IMR-90 (cell line): ENCODE measurements around the gene CCDC138. TPM values are rescaled to one million over a fixed set of nuclear protein-coding genes. Genes with fewer than 3 reads are reported as not detected.

ENCODE experiments used
- ATAC-seq: fragments of 200-7000 bp; cut with Tn5 transposase; 2 replicates; pipeline ENCODE4 v1.9.1; 2020; ENCODE audit warnings: low read depth, mild to moderate bottlenecking, moderate library complexity
- BruUV-seq: library from RNA; stranded (reverse); fragments of 400-500 nt; replicated peaks from 2 replicates; lab custom pipeline; 2021; lab: Mats Ljungman, UMichigan
- CTCF ChIA-PET: fragments of 300-600 bp; formaldehyde crosslinking; extraction: SDS; loops from one replicate; lab custom pipeline; 2021; ENCODE audit warnings: antibody characterized with exemption; lab: Yijun Ruan, JAX
- POLR2A ChIA-PET: fragments of 300-600 bp; sonication (Branson Sonifier 250); formaldehyde crosslinking; loops from one replicate; lab custom pipeline; 2022; ENCODE audit warnings: antibody characterized with exemption; ENCODE audit not compliant: unreplicated experiment; lab: Charles Lee
- DNase-seq: peaks from one replicate; pipeline ENCODE4 v3.0.0; 2013
- H2AFZ ChIP-seq: replicated peaks from 2 replicates; pipeline ENCODE3; 2013; ENCODE audit warnings: low read length, mild to moderate bottlenecking; ENCODE audit not compliant: poor library complexity
- H2AK5ac ChIP-seq: 2 replicates; pipeline ENCODE4 v1.6.1; 2013; ENCODE audit warnings: low read depth, low read length, inconsistent platforms
- H2AK9ac ChIP-seq: replicated peaks from 2 replicates; pipeline ENCODE3; 2013; ENCODE audit warnings: mild to moderate bottlenecking, low read depth, low read length, moderate library complexity; ENCODE audit not compliant: poor library complexity
- H2BK120ac ChIP-seq: 2 replicates; pipeline ENCODE4 v1.6.1; 2013; ENCODE audit warnings: low read depth, low read length, inconsistent platforms
- H2BK15ac ChIP-seq: 3 replicates; pipeline ENCODE4 v1.6.1; 2013; ENCODE audit warnings: low read depth, low read length, inconsistent platforms
- H2BK20ac ChIP-seq: 2 replicates; pipeline ENCODE4 v1.6.1; 2013; ENCODE audit warnings: low read depth, mild to moderate bottlenecking, inconsistent platforms, low read length, moderate library complexity
- H2BK5ac ChIP-seq: 2 replicates; pipeline ENCODE4 v1.6.1; 2013; ENCODE audit warnings: mild to moderate bottlenecking, low read depth, low read length, inconsistent platforms; ENCODE audit not compliant: poor library complexity, severe bottlenecking
- H3K14ac ChIP-seq: replicated peaks from 2 replicates; pipeline ENCODE4 v1.6.1; 2013; ENCODE audit warnings: low read depth, low read length, inconsistent platforms
- H3K18ac ChIP-seq: 2 replicates; pipeline ENCODE4 v1.6.1; 2013; ENCODE audit warnings: low read depth, low read length, control low read depth
- H3K23ac ChIP-seq: 2 replicates; pipeline ENCODE4 v1.6.1; 2013; ENCODE audit warnings: low read depth, low read length, inconsistent platforms
- H3K27ac ChIP-seq: 2 replicates; pipeline ENCODE4 v1.5.1; 2013; ENCODE audit warnings: mild to moderate bottlenecking, control low read depth, low read length; ENCODE audit not compliant: insufficient read depth
- H3K27me3 ChIP-seq: 2 replicates; pipeline ENCODE4 v1.6.1; 2013; ENCODE audit warnings: low read length; ENCODE audit not compliant: control insufficient read depth, insufficient read depth
- H3K36me3 ChIP-seq: 2 replicates; pipeline ENCODE4 v1.6.1; 2013; ENCODE audit warnings: low read length, mixed read lengths; ENCODE audit not compliant: control insufficient read depth, insufficient read depth
- H3K4ac ChIP-seq: 2 replicates; pipeline ENCODE4 v1.6.1; 2013; ENCODE audit warnings: low read depth, low read length, inconsistent platforms
- H3K4me1 ChIP-seq: 2 replicates; pipeline ENCODE4 v1.6.1; 2013; ENCODE audit warnings: low read length, mixed read lengths; ENCODE audit not compliant: control insufficient read depth, insufficient read depth
- H3K4me2 ChIP-seq: 2 replicates; pipeline ENCODE4 v1.6.1; 2013; ENCODE audit warnings: low read depth, mild to moderate bottlenecking, control low read depth, low read length, moderate library complexity
- H3K4me3 ChIP-seq: 2 replicates; pipeline ENCODE4 v1.5.1; 2013; ENCODE audit warnings: low read depth, mild to moderate bottlenecking, control low read depth, low read length, moderate library complexity; ENCODE audit not compliant: insufficient read depth
- H3K56ac ChIP-seq: 2 replicates; pipeline ENCODE4 v1.6.1; 2013; ENCODE audit warnings: low read length, inconsistent platforms; ENCODE audit not compliant: insufficient read depth; ENCODE audit errors: extremely low read depth
- H3K79me1 ChIP-seq, 2 experiments: 2 replicates each; pipeline ENCODE4 v1.6.1; 2013; ENCODE audit warnings: low read length in 2 of 2, inconsistent platforms in 1 of 2, low read depth in 1 of 2
- H3K9ac ChIP-seq: 2 replicates; pipeline ENCODE4 v1.6.1; 2013; ENCODE audit warnings: low read depth, low read length, control low read depth
- H3K9me1 ChIP-seq: 2 replicates; pipeline ENCODE4 v1.6.1; 2013; ENCODE audit warnings: low read length, inconsistent platforms; ENCODE audit not compliant: insufficient read depth
- H3K9me3 ChIP-seq: 2 replicates; pipeline ENCODE4 v1.6.1; 2013; ENCODE audit warnings: low read length; ENCODE audit not compliant: control insufficient read depth, insufficient read depth
- H4K20me1 ChIP-seq: 2 replicates; pipeline ENCODE4 v1.6.1; 2013; ENCODE audit warnings: low read length, inconsistent platforms; ENCODE audit not compliant: insufficient read depth
- H4K5ac ChIP-seq: 2 replicates; pipeline ENCODE4 v1.6.1; 2013; ENCODE audit warnings: mild to moderate bottlenecking, low read depth, low read length, control low read depth
- H4K8ac ChIP-seq, 2 experiments: 2 replicates each; pipeline ENCODE4 v1.6.1; 2013; ENCODE audit warnings: low read depth in 2 of 2, low read length in 2 of 2, control low read depth in 1 of 2, inconsistent platforms in 1 of 2
- H4K91ac ChIP-seq: 2 replicates; pipeline ENCODE4 v1.6.1; 2013; ENCODE audit warnings: low read depth, low read length, inconsistent platforms; ENCODE audit not compliant: insufficient read depth
- BHLHE40 ChIP-seq: fragments of 150-350 bp; IDR thresholded peaks from 2 replicates; pipeline ENCODE4 v1.6.1; 2016; ENCODE audit warnings: mild to moderate bottlenecking, low read depth, low read length
- CEBPB ChIP-seq: IDR thresholded peaks from 2 replicates; pipeline ENCODE4 v1.6.1; 2012; ENCODE audit warnings: low read depth, low read length, improper control_type of control experiment
- CHD1 ChIP-seq: IDR thresholded peaks from 2 replicates; pipeline ENCODE4 v1.6.1; 2012; ENCODE audit warnings: low read depth, low read length, improper control_type of control experiment
- CTCF ChIP-seq: conservative IDR thresholded peaks from 2 replicates; pipeline ENCODE4 v1.5.1; 2012; ENCODE audit warnings: mild to moderate bottlenecking, low read depth, low read length, improper control_type of control experiment
- ELK1 ChIP-seq: fragments of 150-350 bp; IDR thresholded peaks from 2 replicates; pipeline ENCODE4 v1.6.1; 2016; ENCODE audit warnings: low read depth, mild to moderate bottlenecking, low read length, moderate library complexity, borderline replicate concordance
- FOS ChIP-seq: fragments of 150-350 bp; IDR thresholded peaks from 2 replicates; pipeline ENCODE4 v1.6.1; 2016; ENCODE audit warnings: low read depth, low read length
- MAFK ChIP-seq: IDR thresholded peaks from 2 replicates; pipeline ENCODE4 v1.6.1; 2012; ENCODE audit warnings: low read depth, low read length, improper control_type of control experiment
- MAZ ChIP-seq: IDR thresholded peaks from 2 replicates; pipeline ENCODE4 v1.6.1; 2012; ENCODE audit warnings: low read depth, mild to moderate bottlenecking, low read length, improper control_type of control experiment, moderate library complexity, borderline replicate concordance
- MXI1 ChIP-seq: IDR thresholded peaks from 2 replicates; pipeline ENCODE4 v1.6.1; 2012; ENCODE audit warnings: low read depth, mild to moderate bottlenecking, low read length, moderate library complexity, borderline replicate concordance
- NFE2L2 ChIP-seq: fragments of 150-350 bp; IDR thresholded peaks from 2 replicates; pipeline ENCODE4 v1.6.1; 2016; ENCODE audit warnings: low read depth, mild to moderate bottlenecking, low read length
- POLR2A ChIP-seq: IDR thresholded peaks from 2 replicates; pipeline ENCODE4 v1.6.1; 2012; ENCODE audit warnings: mild to moderate bottlenecking, low read depth, low read length
- RAD21 ChIP-seq: IDR thresholded peaks from 2 replicates; pipeline ENCODE4 v1.6.1; 2012; ENCODE audit warnings: low read length, improper control_type of control experiment
- RCOR1 ChIP-seq: IDR thresholded peaks from 2 replicates; pipeline ENCODE4 v1.6.1; 2012; ENCODE audit warnings: mild to moderate bottlenecking, low read length, improper control_type of control experiment; ENCODE audit not compliant: insufficient replicate concordance
- RFX5 ChIP-seq: IDR thresholded peaks from 2 replicates; pipeline ENCODE4 v1.8.0; 2012; ENCODE audit warnings: low read depth, mild to moderate bottlenecking, low read length, moderate library complexity
- SMC3 ChIP-seq: fragments of 150-350 bp; IDR thresholded peaks from 2 replicates; pipeline ENCODE4 v1.6.1; 2016; ENCODE audit warnings: low read depth, mild to moderate bottlenecking, antibody characterized with exemption, low read length, moderate library complexity
- USF2 ChIP-seq: fragments of 150-350 bp; IDR thresholded peaks from 2 replicates; pipeline ENCODE4 v1.6.1; 2017; ENCODE audit warnings: mild to moderate bottlenecking, antibody characterized with exemption, low read length, low read depth
- dilution Hi-C: fragments of 300-500 bp; cut with HindIII; formaldehyde crosslinking; loops from one replicate; pipeline ENCODE4 v1.14.3; 2018; ENCODE audit warnings: low sequenced_read_pairs; ENCODE audit not compliant: unreplicated experiment
- in situ Hi-C: fragments of 300-500 bp; cut with MboI; formaldehyde crosslinking; loops from 3 replicates; pipeline ENCODE4 v1.14.3; 2019; ENCODE audit warnings: low sequenced_read_pairs, inconsistent platforms, mixed read lengths
- intact Hi-C: fragments of 100-400 bp; cut with micrococcal nuclease; formaldehyde crosslinking; loops from 2 replicates; pipeline ENCODE4 v1.10.0; 2022
- polyA plus RNA-seq, 3 experiments: library from polyadenylated mRNA; depleted of rRNA; stranded (reverse); fragments of >200 nt; gene quantifications; 2 replicates each; pipeline ENCODE4 v1.2.3, GENCODE V29; 2012; ENCODE audit warnings: low replicate concordance in 1 of 3
- total RNA-seq: library from RNA; depleted of rRNA; stranded (reverse); fragments of >200 nt; gene quantifications from 2 replicates; pipeline ENCODE4 v1.2.3, GENCODE V29; 2012

The CCDC138 gene
- total and polyA plus RNA-seq, 2 of the 4 experiments (the other 2 are of a cell fraction), result 1.5 to 2.9 TPM

GRCh38 chr2:108841506-108841905 lies 54.9 kb downstream of the CCDC138 start:
- no peak overlapping the region for H2BK5ac ChIP-seq
- no peak overlapping the region for H3K18ac ChIP-seq
- H2AFZ ChIP-seq, result no peak overlapping the region
- no peak overlapping the region for H4K5ac ChIP-seq
- H4K8ac ChIP-seq, result no peak overlapping the region
- no peaks in the 10 kb centered on the region for H4K20me1 ChIP-seq
- H3K23ac ChIP-seq, result no peak overlapping the region
- H3K9ac ChIP-seq, result no peak overlapping the region
- no peaks in the 10 kb centered on the region for H3K9me1 ChIP-seq
- no peak overlapping the region for H3K56ac ChIP-seq
- ChIA-PET CTCF (no interaction called here), POLR2A (no interaction called here)
- TF ChIP-seq MAZ, result no peak
- no peak for TF ChIP-seq ELK1
- TF ChIP-seq NFE2L2, result no peak
- no peak for TF ChIP-seq CEBPB
- no peak for TF ChIP-seq RAD21
- no peak for TF ChIP-seq BHLHE40
- TF ChIP-seq USF2, result no peak
- TF ChIP-seq MAFK, result no peak
- TF ChIP-seq CTCF, result no peak
- TF ChIP-seq RCOR1, result no peak
- no peak for TF ChIP-seq POLR2A
- no peak for TF ChIP-seq MXI1
- no peak for TF ChIP-seq FOS
- TF ChIP-seq CHD1, result no peak
- TF ChIP-seq SMC3, result no peak
- TF ChIP-seq RFX5, result no peak
- H2BK120ac ChIP-seq, result no peak overlapping the region
- no peak overlapping the region for H3K14ac ChIP-seq
- dilution Hi-C loops, result no loop called here
- no peaks in the 10 kb centered on the region for H3K4me1 ChIP-seq
- no peaks in the 10 kb centered on the region for H3K9me3 ChIP-seq
- no peak for ATAC-seq
- intact Hi-C loops, result no loop called here
- H3K27ac ChIP-seq, result no peak overlapping the region
- no peaks in the 10 kb centered on the region for H3K36me3 ChIP-seq
- no peak overlapping the region for H3K4me3 ChIP-seq
- H3K27me3 ChIP-seq, result no peaks in the 10 kb centered on the region
- H2BK15ac ChIP-seq, result no peak overlapping the region
- H2BK20ac ChIP-seq, result no peak overlapping the region
- H3K4me2 ChIP-seq, result no peak overlapping the region
- no peak overlapping the region for H2AK5ac ChIP-seq
- no peak overlapping the region for H4K91ac ChIP-seq
- H3K79me1 ChIP-seq, result no peaks in the 10 kb centered on the region
- H3K4ac ChIP-seq, result no peak overlapping the region
- BruUV-seq, result no TSS peak
- H2AK9ac ChIP-seq, result no peak overlapping the region
- in situ Hi-C loops, result no loop called here
- DNase-seq, result no peak
